HG02973 (cell line): ENCODE results near the gene ARSI.

Experiments
- ATAC-seq: cut with Tn5 transposase; IDR thresholded peaks from one replicate; pipeline ENCODE4 v1.9.1; 2021; ENCODE audit warnings: moderate library complexity; ENCODE audit not compliant: unreplicated experiment

The ARSI gene

GRCh38 chr5:150309101-150309885 is 6.6 kb upstream of the ARSI start:
- ATAC-seq = no peak

DNA sequence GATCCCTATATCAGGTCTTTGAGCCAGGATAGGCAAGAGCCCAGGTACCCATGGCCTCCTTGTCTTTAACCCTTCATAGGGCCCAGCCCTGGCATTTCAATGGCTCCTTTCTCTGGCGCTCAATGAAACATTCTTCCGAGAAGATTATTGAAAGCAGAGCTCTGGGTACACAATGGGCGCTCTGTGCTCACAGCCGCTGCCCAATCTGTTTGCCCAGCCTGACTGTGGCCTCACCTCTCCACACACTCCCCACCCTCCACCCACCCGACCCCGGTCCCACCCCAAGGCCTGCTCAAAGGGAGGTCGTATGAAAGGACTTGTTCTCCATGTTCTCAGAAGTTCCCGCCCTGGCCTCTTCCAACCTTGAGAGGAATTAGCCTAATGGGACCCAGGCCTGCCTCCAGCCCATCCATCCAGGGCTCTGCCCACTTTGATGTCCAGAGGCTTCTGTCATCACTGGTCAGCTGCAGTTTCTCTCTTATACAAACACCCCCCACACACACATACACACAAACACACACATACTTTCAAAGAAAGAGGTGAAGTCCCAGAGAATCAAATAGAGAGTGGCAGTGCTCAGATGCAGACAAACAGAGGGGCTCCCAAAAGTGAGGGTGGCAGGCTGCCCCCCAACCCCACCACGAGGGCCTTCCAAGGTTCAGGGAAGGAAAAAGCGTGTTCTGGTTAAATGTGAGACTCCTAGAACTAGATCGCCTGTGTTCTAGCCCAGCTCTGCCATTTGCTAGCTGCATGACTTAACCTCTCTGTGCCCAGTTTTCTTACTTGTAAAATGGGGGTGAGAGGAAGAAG is 5.1 kb upstream of the ARSI start:
- ATAC-seq = no peak

DNA sequence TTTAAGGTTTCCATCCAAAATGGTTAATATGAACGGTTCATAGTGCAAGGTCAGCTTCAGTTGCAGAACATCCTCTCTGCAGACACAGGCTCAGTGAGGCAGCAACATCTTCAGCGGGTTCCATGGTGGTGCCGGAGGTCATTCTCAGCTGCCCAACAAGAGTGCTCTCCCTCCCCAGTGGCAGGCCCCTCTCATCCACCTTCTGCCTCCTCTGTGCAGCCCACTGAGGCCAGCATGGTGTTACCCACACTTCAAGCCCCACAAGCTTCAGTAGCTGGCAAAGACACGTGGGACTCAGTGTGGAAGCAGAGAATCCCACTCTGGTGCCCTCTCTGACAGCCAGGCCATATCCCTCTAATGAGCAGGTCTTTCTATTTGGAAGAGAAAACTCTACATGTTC is 4.1 kb upstream of the ARSI start:
- ATAC-seq = no peak

- ATAC-seq = no peak
Observed at GRCh38 chr5:150305557-150305956, 2.9 kb upstream of the ARSI start.

DNA sequence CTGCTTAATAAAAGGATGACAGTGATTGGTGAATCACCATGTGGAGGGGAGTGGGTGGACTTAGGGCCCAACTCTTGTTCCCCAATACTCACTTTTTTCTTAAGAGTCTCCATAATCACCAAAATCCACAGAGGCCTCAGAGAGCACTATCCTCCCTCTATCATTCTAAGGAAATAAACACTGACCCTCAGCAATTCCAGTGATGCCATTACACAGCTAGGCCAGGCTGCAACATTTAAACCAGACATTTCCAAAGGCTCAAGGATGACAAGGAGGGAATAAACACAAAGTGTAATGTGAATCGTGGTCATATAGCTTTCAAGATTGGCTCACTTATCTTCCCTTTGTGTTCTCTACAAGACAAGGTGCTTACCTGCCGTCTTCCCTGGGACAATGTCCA is 2.4 kb upstream of the ARSI start:
- no peak for ATAC-seq

GRCh38 chr5:150304481-150305081 is 1.9 kb upstream of the ARSI start:
- ATAC-seq = no peak

DNA sequence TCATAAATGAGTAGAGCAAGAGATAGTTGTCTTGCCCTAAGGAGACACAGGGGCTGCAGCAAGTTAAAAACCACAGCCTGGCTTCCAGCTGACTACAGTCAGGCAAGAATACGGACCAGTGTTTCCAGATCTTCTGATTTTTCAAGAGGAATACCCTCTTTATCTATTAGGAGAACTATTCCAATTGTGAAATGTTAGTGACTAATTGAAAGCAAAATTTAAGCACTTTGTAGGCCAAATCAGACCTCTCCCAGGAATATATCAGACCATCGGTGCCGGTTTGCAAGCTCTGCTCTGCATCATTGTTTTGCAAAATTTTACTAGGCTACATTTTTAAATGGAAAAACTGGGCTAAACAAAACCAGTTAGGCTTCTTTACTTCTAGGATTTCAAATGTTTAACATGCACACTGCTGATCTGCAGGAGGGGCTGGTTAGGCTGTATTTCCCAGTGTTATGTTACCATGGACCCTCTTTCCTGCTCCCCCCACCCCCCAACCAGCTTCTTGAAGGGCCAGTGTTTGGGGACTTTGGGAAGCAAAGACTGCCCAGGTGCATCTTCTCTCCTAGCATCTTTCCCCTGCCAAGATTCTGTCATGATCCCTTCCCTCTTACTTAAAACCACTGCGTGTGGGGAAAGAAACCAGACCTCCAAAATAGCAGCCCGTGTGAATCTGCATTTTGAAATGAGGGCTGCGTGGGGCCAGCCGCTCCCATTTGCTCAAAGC is 1.1 kb upstream of the ARSI start:
- no peak for ATAC-seq

GRCh38 chr5:150303070-150303615 is 438 bp upstream of the ARSI start:
- ATAC-seq = no peak

DNA sequence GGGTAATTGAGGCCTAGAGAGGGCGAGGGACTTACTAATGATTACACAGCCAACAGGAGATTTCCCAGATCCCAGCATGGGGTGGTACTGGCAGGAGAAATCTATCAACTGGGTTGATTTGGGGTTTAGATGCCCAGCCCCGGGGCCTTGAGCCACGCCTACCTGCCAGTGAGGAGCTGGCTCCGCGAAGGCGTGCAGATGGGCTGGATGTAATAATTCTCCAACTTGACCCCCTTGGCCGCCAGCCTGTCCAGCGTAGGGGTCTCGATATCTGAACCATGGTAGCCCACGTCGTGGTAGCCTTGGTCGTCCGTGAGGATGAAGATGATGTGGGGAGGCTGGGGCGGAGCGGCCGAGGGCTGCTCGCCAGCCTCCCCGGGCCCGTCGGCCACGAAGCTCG is 804 bp downstream of the ARSI start:
- no peak for ATAC-seq

DNA sequence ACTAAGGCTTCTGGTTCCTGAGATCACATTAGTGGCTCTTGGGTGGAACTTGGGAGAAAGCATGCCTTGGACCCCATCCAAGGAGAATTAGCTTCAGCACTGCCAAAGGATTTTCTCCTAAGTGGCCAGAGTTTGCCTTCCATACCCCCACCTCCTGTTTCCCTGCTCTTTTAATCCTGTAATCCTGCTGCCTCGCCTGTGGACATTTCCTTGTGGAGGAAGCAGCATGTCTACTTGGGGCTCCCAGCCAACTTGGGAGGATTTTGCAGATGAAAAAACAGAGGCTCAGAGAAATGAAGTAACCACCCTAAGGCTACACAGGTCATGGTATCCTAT is 1.6 kb downstream of the ARSI start:
- ATAC-seq = no peak

DNA sequence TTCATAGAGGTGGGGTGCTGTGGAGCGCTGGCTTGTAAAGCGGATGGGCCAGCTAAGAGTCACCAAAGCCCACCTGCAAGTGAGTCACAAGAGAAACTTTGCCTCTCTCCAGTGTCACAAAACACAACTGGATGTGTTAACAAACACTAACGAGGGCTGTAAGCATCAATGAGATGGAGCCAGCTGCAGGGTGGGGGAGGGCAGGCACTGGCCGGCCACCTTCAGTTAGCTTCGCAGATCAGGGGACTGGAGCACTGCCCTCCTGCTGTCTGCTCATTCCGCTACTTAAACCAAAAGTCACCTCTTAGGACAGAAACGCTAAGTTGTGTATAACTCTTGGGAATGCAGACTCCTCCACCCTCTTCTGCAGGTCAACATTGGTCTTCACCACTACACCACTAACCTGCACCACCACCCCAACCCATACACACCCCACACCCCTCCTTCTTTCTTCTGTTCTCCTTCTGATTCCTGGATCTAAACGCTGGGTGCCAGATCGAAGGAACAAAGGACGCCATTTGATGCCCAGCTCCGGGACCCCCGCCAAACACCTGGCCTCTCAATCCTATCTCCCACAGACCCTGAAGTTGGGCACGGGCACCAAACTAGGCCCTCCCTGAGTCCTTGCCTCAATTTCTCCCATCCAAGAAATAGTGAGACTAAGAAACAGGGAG is 2.1 kb downstream of the ARSI start:
- no peak for ATAC-seq

GRCh38 chr5:150299571-150300327 is 3.0 kb downstream of the ARSI start:
- ATAC-seq = no peak

DNA sequence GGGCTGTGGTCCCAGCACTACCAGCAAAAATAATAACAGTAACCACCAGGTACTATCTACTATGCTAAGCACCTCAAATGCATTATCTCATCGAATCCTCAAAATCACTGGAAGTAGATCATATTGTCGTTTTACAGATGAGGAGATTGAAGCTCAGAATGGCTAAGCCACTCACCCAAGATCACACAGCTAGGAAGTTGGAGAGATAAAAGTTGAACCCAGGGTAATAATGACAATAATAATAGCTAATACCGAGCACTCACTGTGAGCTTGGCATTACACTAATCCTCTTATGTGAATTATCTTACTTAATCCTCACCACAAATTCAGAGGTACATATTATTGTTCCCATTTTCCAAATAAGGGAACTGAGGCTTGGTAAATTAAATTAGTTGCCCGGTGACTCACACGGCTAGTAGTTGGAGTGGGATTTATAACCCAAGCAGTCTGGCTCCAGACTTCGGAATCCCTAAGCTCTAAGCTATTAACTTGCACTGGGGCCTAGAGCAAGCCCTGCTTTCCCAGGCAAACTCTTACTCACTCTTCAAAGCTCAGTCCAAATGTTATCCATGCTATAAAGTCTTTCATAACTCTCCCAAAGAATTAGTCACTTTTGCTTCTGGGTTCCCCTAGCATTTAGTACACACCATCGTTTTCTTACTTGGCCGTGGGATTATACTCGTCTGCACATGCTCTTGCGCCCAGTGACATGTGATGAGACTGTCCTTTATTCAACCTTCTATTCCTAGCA is 3.8 kb downstream of the ARSI start:
- ATAC-seq = no peak

GRCh38 chr5:150297934-150298595 is 4.6 kb downstream of the ARSI start:
- no peak for ATAC-seq

- ATAC-seq = no peak
Observed at GRCh38 chr5:150297236-150297890, 5.3 kb downstream of the ARSI start.

DNA sequence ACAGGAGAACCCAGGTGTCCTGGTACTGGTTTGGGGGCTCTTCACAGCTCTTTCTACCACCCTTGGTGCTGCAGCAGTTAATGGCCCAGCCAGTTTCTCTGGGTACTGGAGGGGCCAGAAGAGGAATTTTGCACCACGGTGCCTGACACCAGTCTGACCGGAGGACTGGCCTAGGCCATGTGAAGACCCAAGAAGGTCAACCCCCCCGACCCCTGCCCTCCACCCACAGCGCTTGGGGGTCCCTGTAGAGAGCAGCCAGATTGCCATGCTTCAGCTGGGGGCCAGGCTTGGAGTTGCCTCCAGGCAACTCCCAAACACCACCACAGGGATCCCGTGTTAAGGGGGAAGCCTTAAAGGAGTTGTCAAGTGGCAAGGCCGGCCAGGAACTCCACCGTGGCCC is 6.2 kb downstream of the ARSI start:
- ATAC-seq = no peak

GRCh38 chr5:150295741-150296486 is 6.8 kb downstream of the ARSI start:
- no peak for ATAC-seq
